H9 (cell line): ENCODE results near the gene PPP1R9A. TPM values are rescaled to one million over a fixed set of nuclear protein-coding genes. Genes with fewer than 3 reads are reported as not detected.

Experiments
- DNase-seq: peaks from one replicate; pipeline ENCODE4 v3.0.0-alpha.2; 2017
- H2AFZ ChIP-seq: one replicate; pipeline ENCODE4 v1.6.1; 2013; ENCODE audit warnings: mild to moderate bottlenecking, low read length, control low read depth, moderate library complexity
- H2AK5ac ChIP-seq: 2 replicates; pipeline ENCODE4 v1.6.1; 2013; ENCODE audit warnings: low read length, control low read depth, mixed read lengths; ENCODE audit not compliant: insufficient read length
- H2BK120ac ChIP-seq: one replicate; pipeline ENCODE4 v1.6.1; 2013; ENCODE audit warnings: low read depth, mild to moderate bottlenecking, low read length, control low read depth, inconsistent platforms; ENCODE audit not compliant: poor library complexity, severe bottlenecking
- H2BK12ac ChIP-seq: 2 replicates; pipeline ENCODE4 v1.6.1; 2013; ENCODE audit warnings: low read length, control low read depth, mixed read lengths, low read depth; ENCODE audit not compliant: insufficient read length
- H2BK15ac ChIP-seq: 2 replicates; pipeline ENCODE4 v1.6.1; 2013; ENCODE audit warnings: low read depth, low read length, control low read depth
- H2BK20ac ChIP-seq: one replicate; pipeline ENCODE4 v1.6.1; 2013; ENCODE audit warnings: low read depth, mild to moderate bottlenecking, low read length, control low read depth, inconsistent platforms; ENCODE audit not compliant: poor library complexity, severe bottlenecking
- H2BK5ac ChIP-seq: 2 replicates; pipeline ENCODE4 v1.6.1; 2013; ENCODE audit warnings: low read length, control low read depth, mixed read lengths; ENCODE audit not compliant: insufficient read length
- H3K14ac ChIP-seq: 2 replicates; pipeline ENCODE4 v1.6.1; 2013; ENCODE audit warnings: low read length, control low read depth; ENCODE audit not compliant: insufficient read depth
- H3K18ac ChIP-seq: 2 replicates; pipeline ENCODE4 v1.6.1; 2013; ENCODE audit warnings: low read depth, mild to moderate bottlenecking, mixed read lengths, low read length, control low read depth; ENCODE audit not compliant: insufficient read length
- H3K23ac ChIP-seq: 2 replicates; pipeline ENCODE4 v1.6.1; 2013; ENCODE audit warnings: low read length, control low read depth, mixed read lengths, low read depth; ENCODE audit not compliant: insufficient read length
- H3K23me2 ChIP-seq: 2 replicates; pipeline ENCODE4 v1.6.1; 2013; ENCODE audit warnings: low read depth, mild to moderate bottlenecking, mixed read lengths, low read length, control low read depth; ENCODE audit not compliant: insufficient read length, poor library complexity, severe bottlenecking
- H3K27ac ChIP-seq: 2 replicates; pipeline ENCODE4 v1.5.1; 2013; ENCODE audit warnings: low read length, control low read depth, mixed read lengths, low read depth; ENCODE audit not compliant: insufficient read length
- H3K27me3 ChIP-seq: 2 replicates; pipeline ENCODE4 v1.6.1; 2013; ENCODE audit warnings: low read length, control low read depth, inconsistent platforms; ENCODE audit not compliant: insufficient read depth
- H3K4ac ChIP-seq: 2 replicates; pipeline ENCODE4 v1.6.1; 2013; ENCODE audit warnings: low read depth, mild to moderate bottlenecking, control low read depth, inconsistent platforms, low read length, moderate library complexity
- H3K4me1 ChIP-seq: 2 replicates; pipeline ENCODE4 v1.6.1; 2013; ENCODE audit warnings: low read length, control low read depth, inconsistent platforms; ENCODE audit not compliant: insufficient read depth
- H3K4me2 ChIP-seq: 2 replicates; pipeline ENCODE4 v1.6.1; 2013; ENCODE audit warnings: low read length, control low read depth, mixed read lengths; ENCODE audit not compliant: insufficient read length, insufficient read depth
- H3K56ac ChIP-seq: 2 replicates; pipeline ENCODE4 v1.6.1; 2013; ENCODE audit warnings: low read depth, mild to moderate bottlenecking, mixed read lengths, low read length, control low read depth; ENCODE audit not compliant: insufficient read length
- H3K79me1 ChIP-seq: 2 replicates; pipeline ENCODE4 v1.6.1; 2013; ENCODE audit warnings: low read depth, mild to moderate bottlenecking, moderate library complexity, low read length, control low read depth, inconsistent platforms; ENCODE audit not compliant: insufficient read depth, poor library complexity, severe bottlenecking
- H3K79me2 ChIP-seq: 2 replicates; pipeline ENCODE4 v1.6.1; 2013; ENCODE audit warnings: low read length, control low read depth, inconsistent platforms; ENCODE audit not compliant: insufficient read depth
- H3K9ac ChIP-seq: 2 replicates; pipeline ENCODE4 v1.6.1; 2013; ENCODE audit warnings: low read length, control low read depth, mixed read lengths; ENCODE audit not compliant: insufficient read length; ENCODE audit errors: extremely low read depth
- H3K9me3 ChIP-seq: one replicate; pipeline ENCODE4 v1.6.1; 2013; ENCODE audit warnings: low read depth, low read length, inconsistent platforms; ENCODE audit not compliant: control insufficient read depth
- H3T11ph ChIP-seq: one replicate; pipeline ENCODE4 v1.6.1; 2013; ENCODE audit warnings: mild to moderate bottlenecking, low read length, control low read depth, inconsistent platforms
- H4K20me1 ChIP-seq: one replicate; pipeline ENCODE4 v1.6.1; 2013; ENCODE audit not compliant: control insufficient read depth, insufficient read length, insufficient read depth
- H4K5ac ChIP-seq: 2 replicates; pipeline ENCODE4 v1.6.1; 2013; ENCODE audit warnings: low read depth, mild to moderate bottlenecking, mixed read lengths, low read length, control low read depth; ENCODE audit not compliant: insufficient read length
- H4K8ac ChIP-seq: replicated peaks from 2 replicates; pipeline ENCODE4 v1.6.1; 2013; ENCODE audit warnings: low read length, control low read depth, mixed read lengths, low read depth; ENCODE audit not compliant: insufficient read length
- H4K91ac ChIP-seq: 2 replicates; pipeline ENCODE4 v1.6.1; 2013; ENCODE audit warnings: low read depth, mild to moderate bottlenecking, moderate library complexity, mixed read lengths, low read length, control low read depth; ENCODE audit not compliant: insufficient read length
- H3K27ac Mint-ChIP-seq, 3 experiments: 2 replicates in 2 of 3; 3 replicates in 1 of 3; pipeline ENCODE4 v1.8.0; 2020 to 2021; ENCODE audit warnings: mixed read lengths in 3 of 3, mild to moderate bottlenecking in 1 of 3, moderate library complexity in 1 of 3
- H3K27me3 Mint-ChIP-seq: 2 replicates; pipeline ENCODE4 v1.8.0; 2021; ENCODE audit warnings: low read depth, mild to moderate bottlenecking, moderate library complexity, mixed read lengths
- H3K36me3 Mint-ChIP-seq, 3 experiments: 2 replicates in 2 of 3; 3 replicates in 1 of 3; pipeline ENCODE4 v1.8.0; 2020 to 2021; ENCODE audit warnings: low read depth in 3 of 3, mixed read lengths in 3 of 3; ENCODE audit not compliant: insufficient read depth in 1 of 3
- H3K4me1 Mint-ChIP-seq, 2 experiments: 2 replicates each; pipeline ENCODE4 v1.8.0; 2020; ENCODE audit warnings: mixed read lengths in 2 of 2
- H3K4me3 Mint-ChIP-seq, 2 experiments: 2 replicates in 1 of 2; 3 replicates in 1 of 2; pipeline ENCODE4 v1.8.0; 2020 to 2021; ENCODE audit warnings: mild to moderate bottlenecking in 2 of 2, mixed read lengths in 2 of 2, moderate library complexity in 1 of 2
- H3K9me3 Mint-ChIP-seq, 2 experiments: 2 replicates in 1 of 2; 3 replicates in 1 of 2; pipeline ENCODE4 v1.8.0; 2020; ENCODE audit warnings: mild to moderate bottlenecking in 2 of 2, mixed read lengths in 2 of 2, moderate library complexity in 1 of 2
- WGBS: extraction: QIAGEN DNeasy Blood & Tissue Kit; methylation state at CpG from one replicate; pipeline ENCODE4 v1.1.7; 2013; ENCODE audit warnings: missing lambda C conversion rate, low lambda C conversion rate, mixed read lengths; ENCODE audit not compliant: insufficient read length; ENCODE audit errors: extremely low coverage; 5-methylcytosine and 5-hydroxymethylcytosine counted together
- total RNA-seq: library from RNA; stranded (reverse); gene quantifications from 2 replicates; pipeline ENCODE4 v1.2.1, GENCODE V29; 2021
- TF ChIP-seq, protein P1 (sequence below): fragments of 200-600 bp; sonication (generic); conservative IDR thresholded peaks from 3 replicates; pipeline ENCODE4 v1.8.0; 2021; ENCODE audit warnings: antibody characterized with exemption, mild to moderate bottlenecking

PPP1R9A gene
- total RNA-seq, 1 experiment from 2014 or later = 17.0 TPM

DNA sequence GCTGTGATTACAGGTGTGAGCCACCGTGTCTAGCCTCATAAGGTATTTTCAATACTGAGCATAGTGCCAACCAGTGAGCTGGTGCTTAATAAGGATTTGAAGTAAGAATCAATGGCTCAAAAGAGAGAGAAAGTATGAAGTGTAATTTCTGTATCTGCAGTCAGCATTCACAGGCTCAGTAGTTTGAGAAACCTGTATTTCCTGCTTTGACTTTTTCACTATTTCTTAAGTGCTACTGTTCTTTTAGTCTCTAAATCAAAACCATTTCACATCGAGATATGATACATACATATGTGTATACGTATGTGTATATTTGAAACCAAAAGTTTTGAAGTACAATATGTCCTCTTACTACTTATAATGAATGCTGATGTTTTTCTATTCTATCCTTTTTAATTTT lies 189.9 kb downstream of the PPP1R9A start:
- no peak overlapping the region for H2AK5ac ChIP-seq
- H3K4me2 ChIP-seq = no peak overlapping the region
- H2BK15ac ChIP-seq = no peak overlapping the region
- H3K23ac ChIP-seq = no peak overlapping the region
- Mint-ChIP-seq H3K27ac (no peak overlapping the region), H3K4me3 (no peak overlapping the region), H3K27me3 (no peaks in the 10 kb centered on the region), H3K4me1 (peaks cover 17 to 24% of the 10 kb centered on the region in 2 experiments), H3K36me3 (no peaks in the 10 kb centered on the region; a peak in 2 of 7 replicates), H3K9me3 (no peaks in the 10 kb centered on the region)
- H3T11ph ChIP-seq = no peak overlapping the region
- H4K8ac ChIP-seq = no peak overlapping the region
- no peak overlapping the region for H3K9ac ChIP-seq
- H2AFZ ChIP-seq = no peak overlapping the region
- H3K23me2 ChIP-seq = no peaks in the 10 kb centered on the region
- H3K79me2 ChIP-seq = no peaks in the 10 kb centered on the region
- H3K4ac ChIP-seq = no peak overlapping the region
- H3K9me3 ChIP-seq = no peaks in the 10 kb centered on the region
- H2BK12ac ChIP-seq = no peak overlapping the region
- H3K18ac ChIP-seq = no peak overlapping the region
- no peak overlapping the region for H3K14ac ChIP-seq
- no peaks in the 10 kb centered on the region for H3K27me3 ChIP-seq
- no peak overlapping the region for H2BK5ac ChIP-seq
- no peak overlapping the region for H2BK20ac ChIP-seq
- H3K79me1 ChIP-seq = no peaks in the 10 kb centered on the region
- H4K5ac ChIP-seq = no peak overlapping the region
- TF ChIP-seq, protein P1, sequence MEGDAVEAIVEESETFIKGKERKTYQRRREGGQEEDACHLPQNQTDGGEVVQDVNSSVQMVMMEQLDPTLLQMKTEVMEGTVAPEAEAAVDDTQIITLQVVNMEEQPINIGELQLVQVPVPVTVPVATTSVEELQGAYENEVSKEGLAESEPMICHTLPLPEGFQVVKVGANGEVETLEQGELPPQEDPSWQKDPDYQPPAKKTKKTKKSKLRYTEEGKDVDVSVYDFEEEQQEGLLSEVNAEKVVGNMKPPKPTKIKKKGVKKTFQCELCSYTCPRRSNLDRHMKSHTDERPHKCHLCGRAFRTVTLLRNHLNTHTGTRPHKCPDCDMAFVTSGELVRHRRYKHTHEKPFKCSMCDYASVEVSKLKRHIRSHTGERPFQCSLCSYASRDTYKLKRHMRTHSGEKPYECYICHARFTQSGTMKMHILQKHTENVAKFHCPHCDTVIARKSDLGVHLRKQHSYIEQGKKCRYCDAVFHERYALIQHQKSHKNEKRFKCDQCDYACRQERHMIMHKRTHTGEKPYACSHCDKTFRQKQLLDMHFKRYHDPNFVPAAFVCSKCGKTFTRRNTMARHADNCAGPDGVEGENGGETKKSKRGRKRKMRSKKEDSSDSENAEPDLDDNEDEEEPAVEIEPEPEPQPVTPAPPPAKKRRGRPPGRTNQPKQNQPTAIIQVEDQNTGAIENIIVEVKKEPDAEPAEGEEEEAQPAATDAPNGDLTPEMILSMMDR = no peak
- no peaks in the 10 kb centered on the region for H3K4me1 ChIP-seq
- H4K91ac ChIP-seq = no peak overlapping the region
- no peak overlapping the region for H3K27ac ChIP-seq
- no peak overlapping the region for H3K56ac ChIP-seq
- H2BK120ac ChIP-seq = no peak overlapping the region
- no peak for DNase-seq
- no CpG with 5 or more reads among the region's 3 CpGs for WGBS
- H4K20me1 ChIP-seq = no peaks in the 10 kb centered on the region
